ENCODE results near the gene ADO.

Gene ADO

DNA sequence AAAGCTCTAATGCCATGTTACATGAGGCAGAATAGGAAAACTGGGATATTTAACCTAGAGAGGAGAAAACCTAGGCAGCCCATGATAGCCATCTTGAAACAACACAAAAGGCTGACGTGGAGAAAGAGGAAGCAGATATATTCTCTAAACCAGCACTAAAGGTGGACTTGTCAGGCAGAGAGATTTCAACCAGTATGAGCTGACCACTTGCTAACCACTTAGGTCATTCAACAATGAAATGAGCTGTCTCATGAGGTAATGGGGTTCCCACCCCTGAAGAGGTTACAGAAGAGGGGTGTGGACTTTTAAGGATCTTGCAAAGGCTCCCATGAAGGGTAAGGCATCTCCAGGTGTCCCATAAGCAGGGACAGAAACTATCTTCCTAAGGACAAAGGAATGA, 38.5 kb downstream of the ADO start:
- TF ChIP-seq, protein P1, sequence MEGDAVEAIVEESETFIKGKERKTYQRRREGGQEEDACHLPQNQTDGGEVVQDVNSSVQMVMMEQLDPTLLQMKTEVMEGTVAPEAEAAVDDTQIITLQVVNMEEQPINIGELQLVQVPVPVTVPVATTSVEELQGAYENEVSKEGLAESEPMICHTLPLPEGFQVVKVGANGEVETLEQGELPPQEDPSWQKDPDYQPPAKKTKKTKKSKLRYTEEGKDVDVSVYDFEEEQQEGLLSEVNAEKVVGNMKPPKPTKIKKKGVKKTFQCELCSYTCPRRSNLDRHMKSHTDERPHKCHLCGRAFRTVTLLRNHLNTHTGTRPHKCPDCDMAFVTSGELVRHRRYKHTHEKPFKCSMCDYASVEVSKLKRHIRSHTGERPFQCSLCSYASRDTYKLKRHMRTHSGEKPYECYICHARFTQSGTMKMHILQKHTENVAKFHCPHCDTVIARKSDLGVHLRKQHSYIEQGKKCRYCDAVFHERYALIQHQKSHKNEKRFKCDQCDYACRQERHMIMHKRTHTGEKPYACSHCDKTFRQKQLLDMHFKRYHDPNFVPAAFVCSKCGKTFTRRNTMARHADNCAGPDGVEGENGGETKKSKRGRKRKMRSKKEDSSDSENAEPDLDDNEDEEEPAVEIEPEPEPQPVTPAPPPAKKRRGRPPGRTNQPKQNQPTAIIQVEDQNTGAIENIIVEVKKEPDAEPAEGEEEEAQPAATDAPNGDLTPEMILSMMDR (IDR thresholded peaks at IDR 0.05; ENCODE audit: low read depth, low read length) = no peak
- DNase-seq (ENCODE audit: extremely low read depth, low read depth) = no peak

DNA sequence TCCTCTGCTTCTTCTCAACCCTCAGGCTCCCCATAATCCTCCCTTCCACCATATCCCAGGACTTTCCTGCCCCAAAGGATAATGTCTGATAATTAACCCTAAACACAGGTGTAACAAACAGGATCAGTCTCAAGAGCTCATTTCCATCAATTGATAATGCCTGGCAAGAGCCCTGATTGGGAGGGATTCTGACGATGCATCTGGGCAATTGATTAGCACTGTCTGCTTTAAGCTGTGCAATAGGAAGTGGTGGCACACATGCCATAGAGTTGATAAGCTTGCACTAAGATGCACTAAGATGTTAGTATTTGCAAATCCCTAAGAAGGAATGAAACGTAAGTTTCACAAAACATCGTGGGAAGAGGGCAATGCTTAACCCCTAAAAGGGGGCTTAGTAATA, 39.1 kb downstream of the ADO start:
- TF ChIP-seq, protein P1 (IDR thresholded peaks at IDR 0.05; ENCODE audit: low read depth, low read length) = no peak

DNA sequence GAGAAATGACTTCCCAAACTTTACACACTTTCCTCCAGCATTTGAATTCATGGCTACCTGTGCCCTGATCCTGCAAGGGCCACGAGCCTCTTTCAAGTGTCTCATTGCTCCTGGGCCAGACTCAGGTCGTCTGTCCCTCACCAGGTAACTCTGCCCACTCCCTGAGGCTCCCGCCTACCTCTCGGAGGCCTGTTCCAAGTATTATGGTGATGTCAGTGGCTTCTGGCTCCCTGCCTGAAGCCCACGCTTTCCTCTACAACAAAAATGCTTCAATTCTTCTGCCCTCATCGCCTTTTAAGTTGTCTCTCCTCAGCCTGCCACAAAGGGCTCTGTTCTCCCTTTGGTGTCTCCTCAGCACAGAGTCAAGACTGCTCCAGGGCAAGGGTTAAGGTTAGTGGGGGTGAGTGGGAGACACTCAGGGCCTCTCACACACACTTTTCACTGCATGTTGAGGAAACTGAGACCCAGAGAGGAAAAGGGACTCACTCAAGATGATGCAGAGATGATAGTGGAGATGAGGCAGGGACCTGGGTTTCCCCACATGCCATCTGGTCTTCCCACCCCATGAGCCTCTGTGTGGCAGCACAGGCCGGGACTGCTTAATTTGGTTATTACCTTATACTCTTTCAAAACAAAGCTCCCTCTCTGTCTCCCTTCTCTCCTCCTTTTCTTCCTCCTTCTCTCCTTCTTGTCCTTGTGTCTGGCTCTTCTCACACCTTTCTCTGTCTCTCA, 39.9 kb downstream of the ADO start:
- TF ChIP-seq, protein P1 (IDR thresholded peaks at IDR 0.05; ENCODE audit: low read depth, low read length) = no peak

More for the DNA sequence above, 39.1 kb downstream of the ADO start:
- DNase-seq (ENCODE audit: extremely low read depth, low read depth) = no peak

DNA sequence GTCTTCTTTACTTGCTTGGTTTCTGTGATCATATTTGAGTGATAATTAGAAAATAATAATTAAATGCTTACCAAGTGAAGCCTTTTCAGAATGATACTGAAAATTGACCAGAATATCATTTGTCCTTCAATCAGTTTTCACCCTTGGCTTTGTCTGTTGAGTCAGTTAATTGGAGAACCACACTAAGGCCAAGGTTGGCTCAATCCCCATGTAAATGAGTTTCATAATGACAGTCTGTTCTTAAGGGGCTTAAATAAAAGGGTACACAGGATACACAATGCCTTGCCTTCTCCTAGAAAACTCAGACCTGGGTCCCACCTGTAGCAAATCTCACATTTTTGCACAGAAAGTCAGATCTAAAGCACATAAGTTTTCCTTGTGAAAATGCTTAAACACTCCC, 42.9 kb downstream of the ADO start:
- DNase-seq (ENCODE audit: extremely low read depth, low read depth) = no peak
- TF ChIP-seq, protein P1 (IDR thresholded peaks at IDR 0.05; ENCODE audit: low read depth, low read length) = no peak

More for the DNA sequence above, 39.9 kb downstream of the ADO start:
- DNase-seq (ENCODE audit: extremely low read depth, low read depth) = no peak

DNA sequence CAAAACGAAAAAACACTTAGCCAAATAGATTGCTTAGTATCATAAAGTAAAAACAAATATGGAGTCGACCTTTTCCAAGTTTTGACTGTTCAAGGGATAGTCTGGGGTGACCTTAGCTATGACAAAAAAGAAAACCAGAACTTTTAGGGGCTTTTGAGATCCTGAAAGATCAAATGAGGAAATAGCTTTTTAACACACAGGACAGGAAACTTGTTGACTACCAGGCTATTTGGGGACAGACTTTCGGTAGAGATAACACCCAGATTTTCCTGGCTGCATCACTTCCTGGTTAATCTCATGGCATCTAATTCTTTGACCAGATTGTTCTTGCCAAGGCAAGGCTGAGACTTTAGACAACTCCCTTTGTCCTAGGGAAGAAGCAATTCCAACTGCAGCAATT, 46.1 kb downstream of the ADO start:
- no peak for DNase-seq (ENCODE audit: extremely low read depth, low read depth)
- TF ChIP-seq, protein P1 (IDR thresholded peaks at IDR 0.05; ENCODE audit: low read depth, low read length) = no peak

DNA sequence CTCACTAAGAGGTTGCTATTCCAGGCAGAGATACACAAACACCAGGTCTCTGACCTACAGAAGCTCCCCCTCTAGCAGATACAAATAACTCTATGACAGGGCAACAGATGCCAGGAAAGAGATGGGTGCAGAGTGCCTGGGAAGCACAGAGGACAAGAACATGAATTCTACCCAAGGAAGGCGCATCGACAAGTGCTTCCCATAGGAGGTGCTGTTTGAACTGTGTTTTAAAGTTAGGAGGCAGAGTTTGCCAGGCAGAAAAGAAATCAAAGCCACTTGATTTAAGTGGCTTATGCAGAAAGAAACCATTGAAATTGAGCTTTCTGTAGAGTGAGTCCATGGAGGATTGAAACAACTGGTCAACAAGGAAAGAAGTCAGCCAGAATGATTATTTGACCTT, 46.9 kb downstream of the ADO start:
- no peak for DNase-seq (ENCODE audit: extremely low read depth, low read depth)
- TF ChIP-seq, protein P1 (IDR thresholded peaks at IDR 0.05; ENCODE audit: low read depth, low read length) = peak; percentile 11

DNA sequence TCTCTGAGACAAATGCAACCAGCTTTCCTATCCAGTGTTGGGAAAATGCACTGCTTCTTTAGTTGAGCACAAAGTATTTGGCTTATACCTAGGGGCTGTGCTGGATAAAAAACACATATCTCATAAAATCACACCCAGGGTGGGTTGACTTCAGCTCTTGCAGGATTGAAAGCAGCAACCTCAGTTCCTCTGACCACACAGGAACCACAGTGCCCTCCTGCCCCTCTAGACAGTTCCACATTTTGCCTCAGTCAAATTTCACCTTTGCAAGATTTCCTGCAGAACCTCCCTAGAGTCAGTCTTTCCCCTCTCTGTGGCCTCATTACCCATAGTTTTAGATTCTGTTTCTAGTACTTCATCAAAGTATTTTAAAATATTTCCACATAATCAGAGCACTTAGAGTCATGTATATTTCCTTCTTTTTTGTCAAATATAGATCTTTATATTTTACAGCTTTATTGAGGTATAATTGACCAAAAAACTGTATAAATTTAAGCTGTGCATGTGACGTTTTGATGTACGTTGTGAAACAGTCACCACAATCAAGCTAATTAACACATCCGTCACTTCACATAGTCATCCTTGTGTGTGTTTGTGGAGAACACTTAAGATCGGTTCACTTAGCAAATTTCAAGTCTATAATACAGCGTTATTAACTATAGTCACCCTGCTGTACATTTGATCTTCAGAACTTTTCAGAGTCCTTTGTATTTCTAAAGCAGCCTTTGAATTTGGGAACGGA, 48.6 kb downstream of the ADO start:
- TF ChIP-seq, protein P1 (IDR thresholded peaks at IDR 0.05; ENCODE audit: low read depth, low read length) = no peak
- DNase-seq (ENCODE audit: extremely low read depth, low read depth) = no peak

Data from AG09319 (cell line).